ENCODE data around the gene FAM169A.

GRCh38 chr5:74837115-74837514 is 29.1 kb downstream of the FAM169A start:
- TF ChIP-seq, protein P1, sequence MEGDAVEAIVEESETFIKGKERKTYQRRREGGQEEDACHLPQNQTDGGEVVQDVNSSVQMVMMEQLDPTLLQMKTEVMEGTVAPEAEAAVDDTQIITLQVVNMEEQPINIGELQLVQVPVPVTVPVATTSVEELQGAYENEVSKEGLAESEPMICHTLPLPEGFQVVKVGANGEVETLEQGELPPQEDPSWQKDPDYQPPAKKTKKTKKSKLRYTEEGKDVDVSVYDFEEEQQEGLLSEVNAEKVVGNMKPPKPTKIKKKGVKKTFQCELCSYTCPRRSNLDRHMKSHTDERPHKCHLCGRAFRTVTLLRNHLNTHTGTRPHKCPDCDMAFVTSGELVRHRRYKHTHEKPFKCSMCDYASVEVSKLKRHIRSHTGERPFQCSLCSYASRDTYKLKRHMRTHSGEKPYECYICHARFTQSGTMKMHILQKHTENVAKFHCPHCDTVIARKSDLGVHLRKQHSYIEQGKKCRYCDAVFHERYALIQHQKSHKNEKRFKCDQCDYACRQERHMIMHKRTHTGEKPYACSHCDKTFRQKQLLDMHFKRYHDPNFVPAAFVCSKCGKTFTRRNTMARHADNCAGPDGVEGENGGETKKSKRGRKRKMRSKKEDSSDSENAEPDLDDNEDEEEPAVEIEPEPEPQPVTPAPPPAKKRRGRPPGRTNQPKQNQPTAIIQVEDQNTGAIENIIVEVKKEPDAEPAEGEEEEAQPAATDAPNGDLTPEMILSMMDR (IDR thresholded peaks at IDR 0.05; ENCODE audit: extremely low read depth in 1 of 2, insufficient read depth in 1 of 2, low read depth in 1 of 2, low read length in 2 of 2): no peak
- TF ChIP-seq POLR2A (IDR thresholded peaks at IDR 0.05; ENCODE audit: low read depth, low read length): no peak
- TF ChIP-seq POLR2AphosphoS5 (IDR thresholded peaks at IDR 0.05; ENCODE audit: insufficient read depth, low read depth, low read length): no peak
- no peak for TF ChIP-seq MYC (IDR thresholded peaks at IDR 0.05; ENCODE audit: low read depth, low read length)
- TF ChIP-seq, protein P2, sequence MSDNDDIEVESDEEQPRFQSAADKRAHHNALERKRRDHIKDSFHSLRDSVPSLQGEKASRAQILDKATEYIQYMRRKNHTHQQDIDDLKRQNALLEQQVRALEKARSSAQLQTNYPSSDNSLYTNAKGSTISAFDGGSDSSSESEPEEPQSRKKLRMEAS (IDR thresholded peaks at IDR 0.05; ENCODE audit: insufficient read depth, insufficient read length): no peak
